ENCODE data around the gene SOX8. TPM values are rescaled to one million over a fixed set of nuclear protein-coding genes. Genes with fewer than 3 reads are reported as not detected.

SOX8 gene
- total RNA-seq, 2 experiments from 2014 or later = 2.0 to 2.6 TPM

DNA sequence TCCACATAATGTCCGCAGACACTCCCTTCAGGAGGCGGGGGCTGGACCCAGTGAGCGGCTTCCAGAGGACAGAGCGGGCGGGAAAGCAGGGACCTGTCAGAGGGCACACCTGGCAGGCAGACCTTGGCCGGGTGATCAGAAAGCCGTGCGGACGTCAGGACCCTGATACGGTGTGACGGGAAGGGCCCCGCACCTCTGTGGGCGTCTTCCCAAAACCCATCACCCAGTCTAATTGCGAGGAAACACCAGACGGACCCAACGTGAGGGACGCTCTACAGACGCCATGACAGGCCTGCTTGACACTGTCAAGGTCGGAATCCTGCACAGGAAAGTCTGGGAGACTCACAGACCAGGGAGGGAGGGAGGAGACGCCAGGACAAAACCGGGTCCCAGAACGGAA lies 19.2 kb upstream of the SOX8 start:
- H3K4me1 Mint-ChIP-seq (ENCODE audit: low read depth) = peaks cover 34% of the 10 kb centered on the region
- H3K27me3 Mint-ChIP-seq = no peaks in the 10 kb centered on the region
- H3K36me3 Mint-ChIP-seq = peaks cover 19% of the 10 kb centered on the region
- H3K9me3 Mint-ChIP-seq = peaks cover 5% of the 10 kb centered on the region
- no peak overlapping the region for H3K4me3 Mint-ChIP-seq
- no peak for DNase-seq
- intact Hi-C loops (cut with micrococcal nuclease) = loop anchor here (5.0 kb wide), 1 partner anchor 40 kb away; no protein-coding TSS in a partner anchor
- CTCF ChIA-PET = no interaction called here
- POLR2A ChIA-PET = no interaction called here
- H3K27ac Mint-ChIP-seq = no peak overlapping the region

DNA sequence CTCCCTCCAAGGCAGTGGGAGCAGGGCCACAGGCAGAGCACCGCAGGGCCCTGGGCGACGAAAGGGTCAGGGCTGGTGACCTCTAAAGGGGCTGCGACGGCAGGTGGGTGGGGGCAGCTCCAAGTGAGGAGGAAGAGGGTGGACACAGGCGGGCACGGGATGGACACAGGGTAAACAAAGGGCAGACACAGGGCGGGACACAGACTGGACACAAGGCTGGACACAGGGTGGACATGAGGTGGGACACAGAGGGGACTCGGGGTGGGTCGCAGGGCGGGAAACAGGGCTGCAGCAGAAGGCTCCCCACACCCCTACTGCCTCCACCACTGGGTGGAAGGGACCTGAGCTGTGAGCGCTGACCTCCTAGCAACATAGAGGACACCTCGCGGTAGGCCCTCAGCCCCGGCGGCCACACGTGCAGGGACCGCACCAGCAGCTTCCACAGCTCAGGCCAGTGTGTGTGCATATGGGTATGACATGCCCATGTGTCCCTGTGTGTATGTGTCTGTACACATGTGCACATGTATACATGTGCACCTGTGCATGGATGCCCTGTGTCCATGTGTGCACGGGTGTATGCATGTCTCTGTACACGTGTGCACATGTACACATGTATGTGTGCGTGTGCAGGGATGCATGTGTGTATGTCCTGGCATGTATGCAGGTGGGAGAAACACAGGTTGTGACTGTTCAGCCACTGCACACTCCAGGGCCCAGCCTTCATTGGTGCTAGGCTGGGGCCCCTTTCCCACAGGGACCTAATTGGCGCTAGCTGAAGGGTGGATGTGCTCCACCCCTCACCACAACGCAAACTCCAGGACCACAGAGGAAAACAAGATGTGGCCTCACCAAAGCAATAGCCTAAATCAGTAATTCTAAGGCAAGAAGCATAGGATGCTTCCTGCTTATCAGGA lies 18.4 kb upstream of the SOX8 start:
- Mint-ChIP-seq H3K36me3 (peaks cover 20% of the 10 kb centered on the region), H3K4me1 (ENCODE audit: low read depth) (peaks cover 38% of the 10 kb centered on the region), H3K27ac (peak overlapping the region; percentile 95), H3K27me3 (no peaks in the 10 kb centered on the region), H3K9me3 (peaks cover 5% of the 10 kb centered on the region), H3K4me3 (peak overlapping the region; percentile 54)
- DNase-seq = peak; percentile 34
- intact Hi-C loops (cut with micrococcal nuclease) = loop anchor here (5.0 kb wide), 1 partner anchor 39 kb away; no protein-coding TSS in a partner anchor
- ChIA-PET CTCF (interaction anchor here (1.3 to 1.4 kb wide), 2 partner anchors 41 to 94 kb away, joined by 3 read pairs; no protein-coding TSS in a partner anchor), POLR2A (interaction anchor here (1.5 to 1.7 kb wide), 2 partner anchors 18 to 35 kb away, joined by 7 to 11 read pairs; partner anchors contain the start of gene SOX8)

DNA sequence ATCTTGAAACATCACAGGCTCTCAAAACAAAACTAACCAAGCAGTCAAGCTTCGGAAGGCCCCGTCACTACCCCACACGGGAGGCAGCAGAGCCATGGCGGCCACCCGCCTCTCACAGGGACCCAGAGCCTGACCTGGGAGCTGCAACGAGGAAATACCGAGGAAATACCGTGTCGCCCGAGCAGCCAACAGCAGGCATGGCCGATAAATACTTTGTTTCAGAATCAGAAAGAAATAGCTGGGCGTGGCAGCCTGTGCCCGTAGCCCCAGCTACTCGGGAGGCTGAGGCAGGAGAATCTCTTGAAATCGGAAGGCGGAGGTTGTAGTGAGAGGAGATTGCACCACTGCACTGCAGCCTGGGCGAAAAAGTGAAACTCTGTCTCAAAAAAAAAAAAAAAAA lies 17.7 kb upstream of the SOX8 start:
- DNase-seq = peak; percentile 50
- Mint-ChIP-seq H3K27ac (peak overlapping the region; percentile 95), H3K9me3 (peaks cover 5% of the 10 kb centered on the region), H3K27me3 (no peaks in the 10 kb centered on the region), H3K36me3 (peaks cover 20% of the 10 kb centered on the region), H3K4me1 (ENCODE audit: low read depth) (peaks cover 43% of the 10 kb centered on the region), H3K4me3 (peak overlapping the region; percentile 54)
- intact Hi-C loops (cut with micrococcal nuclease) = loop anchor here (5.0 kb wide), 1 partner anchor 38 kb away; no protein-coding TSS in a partner anchor
- ChIA-PET CTCF (interaction anchor here (1.0 to 1.4 kb wide), 4 partner anchors 18 to 93 kb away, joined by 3 to 5 read pairs (median 3); no protein-coding TSS in a partner anchor), POLR2A (interaction anchor here (1.3 to 2.1 kb wide), 4 partner anchors 11 to 40 kb away, joined by 7 to 12 read pairs (median 12); partner anchors contain the start of gene SOX8)

DNA sequence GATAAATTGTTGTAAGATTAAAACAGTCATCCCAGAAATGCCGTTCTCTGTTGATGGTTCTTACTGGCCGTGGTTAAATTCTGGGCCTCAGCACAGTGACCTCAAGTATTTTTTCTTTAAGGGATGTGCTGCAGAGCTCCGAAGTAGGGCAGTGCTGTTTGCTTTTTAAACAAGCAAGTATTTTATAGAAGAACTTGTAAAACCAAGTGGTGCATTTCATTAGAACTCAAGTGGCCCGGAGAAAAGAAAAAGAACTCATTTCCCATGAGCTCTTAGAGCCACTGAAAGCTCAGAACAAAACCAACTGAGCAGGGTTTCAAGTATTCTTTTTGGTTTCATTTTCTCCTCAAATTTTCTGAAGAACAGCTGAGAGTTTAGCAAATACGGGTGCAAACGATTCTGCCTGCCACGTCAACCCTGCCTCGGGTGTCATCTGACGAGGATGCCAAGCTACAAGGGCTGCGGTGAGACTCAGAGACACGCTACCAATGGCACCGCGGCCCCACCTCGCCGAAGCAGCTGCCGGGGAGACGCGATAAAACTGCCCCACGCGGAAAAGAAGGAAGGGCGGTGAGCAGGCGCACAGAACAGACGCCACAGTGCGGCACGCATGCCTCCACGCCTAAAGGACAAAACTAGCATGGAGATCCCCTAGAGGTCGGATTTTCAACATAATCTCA lies 17.1 kb upstream of the SOX8 start:
- Mint-ChIP-seq H3K27me3 (no peaks in the 10 kb centered on the region), H3K36me3 (peaks cover 20% of the 10 kb centered on the region), H3K9me3 (peaks cover 5% of the 10 kb centered on the region), H3K4me1 (ENCODE audit: low read depth) (peaks cover 46% of the 10 kb centered on the region), H3K27ac (peak overlapping the region; percentile 95), H3K4me3 (peak overlapping the region; percentile 54)
- ChIA-PET CTCF (interaction anchor here (1.0 to 1.4 kb wide), 4 partner anchors 19 to 93 kb away, joined by 3 to 5 read pairs (median 3); no protein-coding TSS in a partner anchor), POLR2A (interaction anchor here (0.9 to 2.1 kb wide), 5 partner anchors 10 to 39 kb away, joined by 3 to 12 read pairs (median 11); partner anchors contain the start of gene SOX8)
- peak; percentile 89 for DNase-seq
- intact Hi-C loops (cut with micrococcal nuclease) = loop anchor here (5.0 kb wide), 1 partner anchor 38 kb away; no protein-coding TSS in a partner anchor

DNA sequence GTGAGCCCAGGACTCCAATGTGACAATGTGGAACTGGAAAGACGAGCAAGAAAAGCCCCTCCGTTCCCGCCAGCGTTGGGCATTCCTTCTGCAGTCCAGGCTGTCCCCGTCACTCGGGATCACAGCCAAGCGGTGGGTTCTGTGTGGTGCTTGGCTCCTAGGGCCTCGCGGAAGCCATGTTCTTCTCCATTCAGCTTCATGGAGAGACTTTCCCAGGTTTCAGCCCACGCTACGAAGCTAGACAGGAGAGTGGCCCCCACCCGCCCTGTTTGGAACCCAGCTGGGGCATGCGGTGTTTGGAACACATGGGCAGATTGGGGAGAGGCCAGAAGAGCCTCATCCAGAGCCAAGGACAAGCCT lies 16.6 kb upstream of the SOX8 start:
- POLR2A ChIA-PET = interaction anchor here (0.9 to 2.1 kb wide), 5 partner anchors 10 to 39 kb away, joined by 3 to 12 read pairs (median 11); partner anchors contain the start of gene SOX8
- CTCF ChIA-PET = interaction anchor here (1.2 to 1.4 kb wide), 3 partner anchors 40 to 92 kb away, joined by 3 to 5 read pairs (median 3); no protein-coding TSS in a partner anchor
- intact Hi-C loops (cut with micrococcal nuclease) = no loop called here
- H3K27ac Mint-ChIP-seq = peak overlapping the region; percentile 95
- no peaks in the 10 kb centered on the region for H3K27me3 Mint-ChIP-seq
- no peak for DNase-seq
- H3K9me3 Mint-ChIP-seq = peaks cover 5% of the 10 kb centered on the region
- H3K36me3 Mint-ChIP-seq = peaks cover 20% of the 10 kb centered on the region
- peaks cover 43% of the 10 kb centered on the region for H3K4me1 Mint-ChIP-seq (ENCODE audit: low read depth)
- peak overlapping the region; percentile 54 for H3K4me3 Mint-ChIP-seq

DNA sequence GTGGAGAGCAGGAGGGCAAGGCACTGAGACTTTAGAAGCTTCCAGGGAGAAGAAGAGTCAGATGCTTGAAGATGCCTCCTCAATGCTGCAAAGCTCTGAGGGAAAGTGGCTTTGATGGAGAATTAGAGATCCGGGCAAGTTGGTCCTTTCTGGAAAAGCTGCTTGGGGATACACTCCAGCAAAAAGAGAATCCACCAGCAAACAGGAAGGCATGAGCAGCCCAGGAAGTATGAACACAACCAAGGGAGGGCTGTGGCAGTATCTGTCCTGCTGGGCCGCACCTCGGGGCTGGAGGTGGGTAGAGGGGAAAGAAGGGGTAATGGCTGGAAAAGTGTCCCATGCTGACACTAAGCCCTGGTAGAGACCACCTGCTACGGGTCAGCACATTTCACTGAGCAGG lies 16.1 kb upstream of the SOX8 start:
- intact Hi-C loops (cut with micrococcal nuclease) = no loop called here
- ChIA-PET CTCF (no interaction called here), POLR2A (interaction anchor here (2.1 kb wide), 1 partner anchor 38 kb away, joined by 12 read pairs; no protein-coding TSS in a partner anchor)
- H3K36me3 Mint-ChIP-seq = peaks cover 20% of the 10 kb centered on the region
- no peak for DNase-seq
- peaks cover 43% of the 10 kb centered on the region for H3K4me1 Mint-ChIP-seq (ENCODE audit: low read depth)
- peak overlapping the region; percentile 95 for H3K27ac Mint-ChIP-seq
- H3K4me3 Mint-ChIP-seq = no peak overlapping the region
- H3K27me3 Mint-ChIP-seq = no peaks in the 10 kb centered on the region
- H3K9me3 Mint-ChIP-seq = peaks cover 5% of the 10 kb centered on the region

DNA sequence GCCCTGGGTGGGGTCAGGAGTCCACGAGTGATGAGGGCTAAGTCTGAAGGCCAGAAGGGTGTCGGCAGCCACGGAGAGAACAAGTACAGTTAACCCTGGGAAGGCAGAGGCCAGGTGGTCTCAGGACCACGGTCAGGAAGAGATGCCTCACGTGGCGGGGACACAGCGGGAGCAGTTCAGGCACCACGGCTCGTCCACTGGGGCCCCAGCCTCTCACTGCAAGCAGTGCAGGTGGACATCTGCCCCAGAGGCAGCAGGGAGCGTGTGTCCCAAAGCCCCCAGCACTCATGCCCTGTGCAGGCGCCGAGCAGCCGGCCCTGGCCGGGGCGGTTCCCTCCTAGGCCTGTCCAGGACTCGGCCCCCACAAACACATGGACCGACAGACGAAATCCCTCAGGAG lies 15.5 kb upstream of the SOX8 start:
- H3K9me3 Mint-ChIP-seq = peaks cover 5% of the 10 kb centered on the region
- H3K36me3 Mint-ChIP-seq = peaks cover 20% of the 10 kb centered on the region
- intact Hi-C loops (cut with micrococcal nuclease) = no loop called here
- H3K4me1 Mint-ChIP-seq (ENCODE audit: low read depth) = peaks cover 43% of the 10 kb centered on the region
- ChIA-PET POLR2A (no interaction called here), CTCF (no interaction called here)
- H3K27ac Mint-ChIP-seq = peak overlapping the region; percentile 95
- no peaks in the 10 kb centered on the region for H3K27me3 Mint-ChIP-seq
- no peak overlapping the region for H3K4me3 Mint-ChIP-seq
- no peak for DNase-seq

DNA sequence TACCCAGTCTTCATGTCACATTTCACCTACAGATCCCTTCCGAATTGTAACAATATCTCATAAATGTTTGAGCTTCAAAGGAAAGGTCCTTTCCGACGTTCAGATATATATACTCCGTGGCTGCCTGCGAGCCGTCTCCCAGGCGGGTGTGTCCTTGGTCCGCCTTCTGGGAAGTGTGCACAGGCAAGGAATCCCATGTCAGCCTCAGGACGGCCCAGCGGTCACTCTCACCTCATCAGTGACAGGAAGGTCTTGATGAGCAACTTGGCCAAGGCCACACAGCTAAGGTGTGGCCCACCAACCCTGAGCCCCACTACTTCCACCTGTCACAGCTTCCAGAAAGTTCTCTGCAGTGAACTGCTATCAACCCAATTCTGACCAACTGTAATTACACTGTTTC lies 15.1 kb upstream of the SOX8 start:
- Mint-ChIP-seq H3K9me3 (peaks cover 5% of the 10 kb centered on the region), H3K27ac (peak overlapping the region; percentile 58), H3K4me1 (ENCODE audit: low read depth) (peaks cover 46% of the 10 kb centered on the region), H3K4me3 (no peak overlapping the region), H3K36me3 (peaks cover 20% of the 10 kb centered on the region), H3K27me3 (no peaks in the 10 kb centered on the region)
- DNase-seq = no peak
- intact Hi-C loops (cut with micrococcal nuclease) = no loop called here
- ChIA-PET POLR2A (no interaction called here), CTCF (no interaction called here)

DNA sequence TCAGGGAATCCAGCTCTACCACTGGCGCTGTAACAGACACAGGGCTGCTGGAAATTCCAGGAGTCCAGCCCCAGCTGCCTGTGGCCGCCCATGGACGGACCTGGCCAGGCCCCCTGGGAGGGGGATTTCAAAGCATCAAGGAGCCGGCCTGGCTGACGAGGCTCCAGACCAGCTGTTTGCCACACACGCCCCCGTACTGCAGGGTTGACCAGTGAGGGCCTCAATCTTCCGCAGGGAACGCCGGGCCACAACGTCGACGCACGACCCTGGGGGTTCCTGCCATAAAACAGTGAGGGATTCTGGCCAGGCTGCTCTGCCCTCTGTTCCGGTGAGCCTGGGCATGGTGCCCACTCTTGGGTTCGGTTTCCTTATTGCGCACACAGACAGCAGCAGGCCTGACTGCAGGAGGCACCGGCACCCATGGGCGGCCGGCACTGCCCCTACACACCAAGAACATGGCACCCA lies 14.5 kb upstream of the SOX8 start:
- intact Hi-C loops (cut with micrococcal nuclease) = no loop called here
- ChIA-PET CTCF (no interaction called here), POLR2A (no interaction called here)
- Mint-ChIP-seq H3K27me3 (no peaks in the 10 kb centered on the region), H3K4me3 (no peak overlapping the region), H3K36me3 (peaks cover 20% of the 10 kb centered on the region), H3K9me3 (peaks cover 5% of the 10 kb centered on the region), H3K27ac (no peak overlapping the region), H3K4me1 (ENCODE audit: low read depth) (peaks cover 47% of the 10 kb centered on the region)
- DNase-seq = no peak

DNA sequence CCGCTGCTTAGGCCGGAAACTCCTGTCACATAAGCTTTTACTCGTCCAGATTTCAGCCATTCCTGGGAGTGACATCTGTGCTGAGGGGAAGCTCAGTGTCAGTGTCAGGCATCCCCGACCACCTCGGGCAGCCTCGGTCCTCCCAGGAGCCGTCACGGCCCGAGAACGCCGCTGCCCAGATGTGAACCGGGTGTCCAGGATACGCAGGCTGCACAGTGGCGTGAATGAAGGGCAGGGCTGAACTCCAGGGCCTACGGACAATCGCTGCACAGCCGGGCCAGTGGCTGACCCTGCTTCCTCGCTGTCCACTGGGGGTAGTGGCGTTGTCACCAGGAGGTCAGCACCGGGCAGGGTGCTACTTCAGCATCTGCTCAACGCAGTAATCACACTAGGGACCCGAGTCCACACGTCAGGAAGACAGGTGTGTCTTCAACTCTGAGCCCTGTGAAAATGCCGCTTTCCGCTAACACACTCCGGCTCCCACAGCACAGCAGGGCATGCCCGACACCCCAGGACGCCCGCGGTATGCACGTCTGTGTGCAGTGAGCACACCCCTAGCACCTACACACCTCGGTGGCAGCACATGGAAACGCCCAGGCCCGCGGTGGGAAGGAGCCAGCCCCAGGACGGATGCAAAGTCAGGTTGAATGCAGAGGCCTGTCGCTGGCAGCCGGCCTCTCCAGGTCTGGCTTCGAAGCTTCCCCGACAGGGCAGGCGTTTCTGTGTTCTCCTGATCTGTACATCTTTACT lies 13.8 kb upstream of the SOX8 start:
- no peaks in the 10 kb centered on the region for H3K27me3 Mint-ChIP-seq
- H3K9me3 Mint-ChIP-seq = peaks cover 5% of the 10 kb centered on the region
- no peak overlapping the region for H3K4me3 Mint-ChIP-seq
- ChIA-PET POLR2A (no interaction called here), CTCF (no interaction called here)
- peaks cover 20% of the 10 kb centered on the region for H3K36me3 Mint-ChIP-seq
- H3K27ac Mint-ChIP-seq = no peak overlapping the region
- intact Hi-C loops (cut with micrococcal nuclease) = no loop called here
- peaks cover 45% of the 10 kb centered on the region for H3K4me1 Mint-ChIP-seq (ENCODE audit: low read depth)
- DNase-seq = no peak

DNA sequence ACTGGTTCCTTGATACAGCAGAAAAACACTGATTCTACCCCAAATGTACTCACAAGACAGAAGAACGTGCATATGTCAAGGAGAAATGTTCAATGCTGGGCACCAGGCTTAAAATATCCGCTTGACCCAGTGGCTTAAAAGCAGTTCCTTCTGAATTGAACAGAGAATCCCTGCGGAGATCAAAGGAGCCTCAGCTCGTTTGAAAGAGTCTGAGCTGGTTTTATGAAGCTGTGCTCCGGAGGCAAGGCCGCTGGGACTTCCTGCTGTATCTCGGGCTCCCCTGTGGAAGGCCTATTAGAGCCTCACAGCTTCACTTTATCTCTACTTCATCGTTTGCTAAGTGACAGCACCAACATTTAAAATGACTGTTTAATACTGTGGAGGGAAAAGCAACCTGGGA lies 12.9 kb upstream of the SOX8 start:
- Mint-ChIP-seq H3K4me1 (ENCODE audit: low read depth) (peaks cover 36% of the 10 kb centered on the region), H3K27me3 (no peaks in the 10 kb centered on the region), H3K9me3 (peaks cover 5% of the 10 kb centered on the region), H3K27ac (no peak overlapping the region), H3K4me3 (peak overlapping the region; percentile 55), H3K36me3 (peaks cover 20% of the 10 kb centered on the region)
- ChIA-PET CTCF (interaction anchor here (1.2 kb wide), 1 partner anchor 89 kb away, joined by 3 read pairs; no protein-coding TSS in a partner anchor), POLR2A (interaction anchor here (1.0 kb wide), 1 partner anchor 13 kb away, joined by 4 read pairs; the partner anchor contains the start of gene SOX8)
- no peak for DNase-seq
- intact Hi-C loops (cut with micrococcal nuclease) = no loop called here
